Left kidney (tissue), 2 donors: Measurements from ENCODE around the gene POLR3G. TPM values are rescaled to one million over a fixed set of nuclear protein-coding genes. Genes with fewer than 3 reads are reported as not detected.

ENCODE experiments used
- DNase-seq: peaks from one replicate; pipeline ENCODE4 v3.0.0-alpha.2; 2013
- polyA plus RNA-seq: library from polyadenylated mRNA; unstranded; fragments of 120-200 nt; gene quantifications from one replicate; pipeline ENCODE4 v1.2.1, GENCODE V29; 2013; ENCODE audit not compliant: insufficient read length

POLR3G gene
- polyA plus RNA-seq, 1 donor, result 4.9 TPM

DNA sequence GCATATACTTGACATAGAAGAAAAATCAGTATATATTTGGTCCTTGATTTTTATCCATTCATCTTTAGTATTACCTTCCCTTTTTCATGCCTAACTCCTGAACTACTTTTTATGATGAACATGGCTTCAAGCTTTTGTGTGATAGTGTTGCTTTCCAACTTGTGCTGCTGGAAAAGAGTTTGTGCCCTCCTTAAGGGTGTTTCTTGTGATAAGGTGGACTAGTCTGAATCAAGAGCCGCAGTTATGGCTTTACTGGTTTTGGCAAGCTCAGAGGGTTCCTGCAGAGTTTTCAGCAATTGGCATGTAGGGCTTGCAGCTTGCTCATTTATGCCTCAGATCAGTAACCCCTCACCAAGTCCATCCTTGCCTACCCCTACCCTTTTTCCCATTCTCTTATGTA, 20.5 kb downstream of the POLR3G start:
- no peak for DNase-seq

DNA sequence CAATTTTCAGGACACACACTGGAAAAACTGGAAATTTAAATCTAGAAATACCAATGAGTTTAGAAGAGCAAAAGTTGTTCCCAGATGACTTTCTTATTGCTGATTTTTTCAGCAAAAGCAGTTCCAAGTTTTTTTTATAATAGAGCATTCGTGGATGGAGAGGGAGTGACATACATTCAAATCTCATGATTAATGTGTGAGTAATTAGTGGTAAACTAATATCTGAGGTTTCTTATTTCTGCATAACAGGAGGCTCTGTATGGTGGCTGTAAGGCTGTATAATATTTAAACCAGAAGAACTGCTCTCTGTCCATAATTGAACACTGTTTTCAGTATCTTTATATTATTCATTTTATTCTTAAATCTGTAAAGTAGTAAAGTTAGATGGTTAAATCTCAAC, 28.9 kb downstream of the POLR3G start:
- DNase-seq, result no peak

- DNase-seq, result no peak
Measured at GRCh38 chr5:90504743-90505142, 30.1 kb downstream of the POLR3G start.

DNA sequence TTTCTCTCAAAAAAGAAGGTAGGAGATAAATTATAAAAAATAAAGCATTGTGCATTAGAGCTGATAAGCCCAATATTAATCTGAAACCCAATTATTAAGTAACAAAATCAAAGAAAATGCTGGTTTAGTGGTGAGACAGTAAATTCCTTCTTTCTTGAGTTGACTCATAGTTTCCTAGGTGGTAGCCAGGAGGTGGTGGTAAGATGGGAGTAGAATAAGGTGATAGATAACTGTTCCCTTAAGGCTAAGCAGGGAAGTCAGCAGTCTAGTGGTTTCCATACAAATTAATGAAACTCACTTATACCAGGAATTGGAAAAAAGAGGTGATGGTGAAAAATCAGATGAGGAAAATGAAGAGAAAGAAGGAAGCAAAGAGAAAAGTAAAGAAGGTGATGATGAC, 31.6 kb downstream of the POLR3G start:
- no peak for DNase-seq

- DNase-seq, result no peak
Measured at GRCh38 chr5:90510438-90510837, 35.8 kb downstream of the POLR3G start.

GRCh38 chr5:90514520-90514919, 39.9 kb downstream of the POLR3G start:
- DNase-seq, result no peak

GRCh38 chr5:90518661-90519060, 44.0 kb downstream of the POLR3G start:
- DNase-seq, result no peak

GRCh38 chr5:90519081-90519480, 44.4 kb downstream of the POLR3G start:
- no peak for DNase-seq

DNA sequence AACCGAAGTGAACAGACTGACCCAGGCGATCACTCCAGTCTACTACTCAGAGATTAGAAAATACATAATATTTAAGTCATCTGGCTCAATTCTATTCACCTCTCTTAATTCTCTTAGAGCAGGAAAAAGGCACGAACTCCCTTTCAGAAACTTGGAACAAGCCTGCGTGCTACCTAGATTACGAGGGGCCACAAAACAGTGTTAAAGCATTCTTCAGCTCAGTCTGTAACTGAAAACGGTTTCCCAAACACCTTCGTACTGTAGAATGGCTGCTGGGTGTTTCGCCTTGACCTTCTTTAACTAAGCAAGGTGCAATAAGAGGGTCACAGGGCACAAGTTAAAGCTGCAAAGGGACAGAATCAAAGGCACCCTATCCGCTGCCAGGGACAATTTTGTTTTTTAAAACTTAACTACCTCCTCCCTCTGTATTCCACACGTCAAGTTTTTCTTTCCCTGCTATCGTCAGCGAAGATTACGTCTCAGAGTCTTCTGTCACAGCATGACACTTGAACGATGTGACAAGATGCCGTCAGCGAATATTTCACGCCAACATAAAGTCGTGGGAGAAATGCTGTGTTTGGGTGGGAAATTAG, 54.0 kb downstream of the POLR3G start:
- peak; percentile 28 for DNase-seq

DNA sequence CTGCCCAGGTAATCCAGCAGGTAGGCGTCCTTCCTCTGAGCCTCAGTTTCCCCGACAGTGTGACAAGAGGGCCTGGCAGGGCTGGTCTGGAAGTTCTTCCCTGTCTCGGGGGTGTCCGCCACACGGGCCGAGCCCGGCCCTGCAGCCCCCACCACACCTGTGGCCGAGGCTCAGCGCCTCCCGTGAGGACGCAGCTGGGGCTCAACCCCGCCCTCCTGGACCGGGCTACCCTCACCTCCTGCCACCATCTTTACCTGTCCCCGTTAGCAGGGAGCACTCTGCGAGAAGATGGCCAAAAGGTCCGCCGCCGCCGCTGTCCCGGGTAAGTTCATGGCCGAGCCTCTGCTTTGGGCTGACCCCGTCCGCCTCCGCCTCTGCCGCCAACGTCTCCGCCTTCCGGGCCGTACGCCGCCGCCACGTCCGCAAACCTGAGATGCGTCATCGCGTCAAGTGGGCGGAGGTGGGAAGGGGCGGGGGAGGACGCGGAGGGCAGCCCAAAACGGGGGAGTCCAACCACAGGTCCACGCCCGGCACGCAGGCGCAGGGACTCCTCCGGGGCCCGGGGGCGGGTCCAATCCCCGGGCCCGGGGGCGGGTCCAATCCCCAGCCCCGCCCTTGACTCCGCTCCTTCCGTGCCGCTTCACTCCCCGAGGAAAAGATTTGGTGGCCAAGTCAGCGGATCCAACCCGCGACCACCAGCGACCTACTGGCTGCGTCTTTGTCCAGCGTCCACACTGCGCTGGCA, 54.7 kb downstream of the POLR3G start, which contains the start of gene LYSMD3:
LYSMD3 (minus strand) TSS at position 391 of the 745 bp plus-strand sequence. CDS start 4,295 bp downstream, outside the sequence.
- DNase-seq, result peak; percentile 94

- peak; percentile 83 for DNase-seq
Measured at GRCh38 chr5:90529939-90530677, 55.4 kb downstream of the POLR3G start.

GRCh38 chr5:90530736-90531487, 56.2 kb downstream of the POLR3G start:
- no peak for DNase-seq

GRCh38 chr5:90533794-90534193, 59.1 kb downstream of the POLR3G start:
- no peak for DNase-seq

DNA sequence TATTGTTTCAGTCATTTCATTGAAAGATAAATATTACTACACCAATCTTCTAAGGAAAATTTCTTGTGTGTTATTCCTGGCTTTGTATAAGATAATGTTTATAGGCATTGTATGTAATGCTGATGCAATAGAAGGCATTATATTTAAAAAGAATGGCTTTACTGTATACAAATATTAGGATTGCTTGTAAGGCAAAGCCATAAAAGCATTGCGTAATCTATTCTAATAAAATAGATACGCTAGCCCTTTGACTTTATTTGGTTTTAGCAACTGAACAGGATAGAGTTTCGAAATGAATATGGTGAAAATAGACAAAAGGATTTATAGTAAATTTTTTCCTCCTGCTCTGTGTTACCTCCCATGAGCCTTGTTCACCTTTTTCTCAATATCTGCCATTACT, 60.3 kb downstream of the POLR3G start:
- no peak for DNase-seq

GRCh38 chr5:90542827-90543519, 68.3 kb downstream of the POLR3G start:
- DNase-seq, result no peak

GRCh38 chr5:90545511-90545910, 70.8 kb downstream of the POLR3G start:
- no peak for DNase-seq

GRCh38 chr5:90546216-90546837, 71.7 kb downstream of the POLR3G start:
- no peak for DNase-seq

GRCh38 chr5:90547072-90547536, 72.4 kb downstream of the POLR3G start:
- no peak for DNase-seq

DNA sequence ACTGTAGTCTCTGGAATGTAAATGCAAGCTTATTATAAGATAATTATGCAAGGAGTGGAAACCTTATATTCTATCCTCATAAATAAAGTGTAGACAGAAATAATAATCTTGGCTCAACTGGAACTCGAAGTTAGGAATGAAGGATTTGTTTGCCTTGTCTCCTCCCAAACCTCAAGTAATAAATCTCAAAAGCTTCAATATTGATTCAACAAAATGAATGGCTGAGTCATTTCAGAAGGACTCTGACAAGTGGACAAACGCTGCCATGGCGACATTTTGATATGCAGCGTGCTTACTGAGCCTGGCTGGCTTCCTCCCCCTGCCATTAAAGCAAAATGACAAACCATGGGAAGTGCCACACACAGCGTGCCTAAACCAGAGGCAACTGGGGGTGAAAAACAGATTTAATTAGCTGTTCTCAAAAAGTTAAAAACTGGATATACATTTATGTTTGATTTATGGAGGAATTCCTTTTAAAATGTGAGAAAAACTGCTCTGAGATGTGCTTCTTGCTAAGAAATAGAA, 73.5 kb downstream of the POLR3G start:
- DNase-seq, result peak; percentile 10

- DNase-seq, result no peak
Measured at GRCh38 chr5:90549223-90549622, 74.6 kb downstream of the POLR3G start.

GRCh38 chr5:90549729-90550275, 75.1 kb downstream of the POLR3G start:
- no peak for DNase-seq
